ENCODE results near the gene TOMM20.
"Not testable (repeated sequence)": the region's sequence is repeated elsewhere in the genome, so short reads cannot be mapped to it uniquely, and the experiment has no call there.

DNA sequence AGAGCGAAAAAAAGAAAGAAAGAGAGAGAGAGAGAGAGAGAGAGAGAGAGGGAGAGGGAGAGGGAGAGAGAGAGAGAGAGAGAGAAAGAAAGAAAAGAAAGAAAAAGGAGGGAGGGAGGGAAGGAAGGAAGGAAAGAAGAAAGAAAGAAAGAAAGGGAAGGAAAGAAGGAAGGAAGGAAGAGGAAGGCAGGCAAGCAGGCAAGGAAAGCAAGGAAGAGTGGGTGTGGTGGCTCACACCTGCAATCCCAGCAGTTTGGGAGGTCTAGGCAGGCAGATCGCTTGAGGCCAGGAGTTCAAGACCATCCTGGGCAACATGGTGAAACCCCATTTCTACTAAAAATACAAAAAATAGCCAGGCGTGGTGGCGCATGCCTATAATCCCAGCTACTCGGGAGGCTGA, 47.8 kb downstream of the TOMM20 start:
- TF ChIP-seq, protein P1, sequence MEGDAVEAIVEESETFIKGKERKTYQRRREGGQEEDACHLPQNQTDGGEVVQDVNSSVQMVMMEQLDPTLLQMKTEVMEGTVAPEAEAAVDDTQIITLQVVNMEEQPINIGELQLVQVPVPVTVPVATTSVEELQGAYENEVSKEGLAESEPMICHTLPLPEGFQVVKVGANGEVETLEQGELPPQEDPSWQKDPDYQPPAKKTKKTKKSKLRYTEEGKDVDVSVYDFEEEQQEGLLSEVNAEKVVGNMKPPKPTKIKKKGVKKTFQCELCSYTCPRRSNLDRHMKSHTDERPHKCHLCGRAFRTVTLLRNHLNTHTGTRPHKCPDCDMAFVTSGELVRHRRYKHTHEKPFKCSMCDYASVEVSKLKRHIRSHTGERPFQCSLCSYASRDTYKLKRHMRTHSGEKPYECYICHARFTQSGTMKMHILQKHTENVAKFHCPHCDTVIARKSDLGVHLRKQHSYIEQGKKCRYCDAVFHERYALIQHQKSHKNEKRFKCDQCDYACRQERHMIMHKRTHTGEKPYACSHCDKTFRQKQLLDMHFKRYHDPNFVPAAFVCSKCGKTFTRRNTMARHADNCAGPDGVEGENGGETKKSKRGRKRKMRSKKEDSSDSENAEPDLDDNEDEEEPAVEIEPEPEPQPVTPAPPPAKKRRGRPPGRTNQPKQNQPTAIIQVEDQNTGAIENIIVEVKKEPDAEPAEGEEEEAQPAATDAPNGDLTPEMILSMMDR (IDR thresholded peaks at IDR 0.05; ENCODE audit: low read length) = not testable (repeated sequence)
- TF ChIP-seq EZH2phosphoT487 (IDR thresholded peaks at IDR 0.05; ENCODE audit: low read length) = not testable (repeated sequence)
